D341Med (cell line): ENCODE measurements around the gene SPESP1.
"Not testable (repeated sequence)": the region's sequence is repeated elsewhere in the genome, so short reads cannot be mapped to it uniquely, and the experiment has no call there.

Experiments used
- DNase-seq: peaks from one replicate; pipeline ENCODE4 v3.0.0; 2012; ENCODE audit warnings: low spot score

SPESP1 gene

DNA sequence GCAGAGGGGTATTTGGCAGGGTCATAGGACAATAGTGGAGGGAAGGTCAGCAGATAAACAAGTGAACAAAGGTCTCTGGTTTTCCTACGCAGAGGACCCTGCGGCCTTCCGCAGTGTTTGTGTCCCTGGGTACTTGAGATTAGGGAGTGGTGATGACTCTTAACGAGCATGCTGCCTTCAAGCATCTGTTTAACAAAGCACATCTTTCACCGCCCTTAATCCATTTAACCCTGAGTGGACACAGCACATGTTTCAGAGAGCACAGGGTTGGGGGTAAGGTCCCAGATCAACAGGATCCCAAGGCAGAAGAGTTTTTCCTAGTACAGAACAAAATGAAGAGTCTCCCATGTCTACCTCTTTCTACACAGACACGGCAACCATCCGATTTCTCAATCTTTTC, 33.4 kb downstream of the SPESP1 start:
- DNase-seq = not testable (repeated sequence)

DNA sequence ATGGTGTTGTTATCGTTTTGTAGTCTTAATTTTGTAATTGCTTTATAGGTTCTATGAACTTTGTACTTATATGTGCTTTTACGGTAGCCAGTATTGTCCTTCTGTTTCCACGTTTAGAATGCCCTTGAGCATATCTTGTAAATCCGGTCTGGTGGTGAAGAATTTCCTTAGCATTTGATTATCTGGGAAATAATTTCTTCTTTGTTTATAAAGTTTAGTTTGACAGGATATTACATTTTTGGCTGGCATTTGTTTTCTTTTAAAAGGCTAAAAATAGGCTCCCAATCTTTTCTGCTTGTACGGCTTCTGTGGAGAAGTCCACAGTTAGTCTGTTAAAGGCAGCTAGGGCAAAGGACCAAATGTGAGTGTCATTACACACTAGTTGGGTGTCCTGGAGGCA, 36.7 kb downstream of the SPESP1 start:
- no peak for DNase-seq

DNA sequence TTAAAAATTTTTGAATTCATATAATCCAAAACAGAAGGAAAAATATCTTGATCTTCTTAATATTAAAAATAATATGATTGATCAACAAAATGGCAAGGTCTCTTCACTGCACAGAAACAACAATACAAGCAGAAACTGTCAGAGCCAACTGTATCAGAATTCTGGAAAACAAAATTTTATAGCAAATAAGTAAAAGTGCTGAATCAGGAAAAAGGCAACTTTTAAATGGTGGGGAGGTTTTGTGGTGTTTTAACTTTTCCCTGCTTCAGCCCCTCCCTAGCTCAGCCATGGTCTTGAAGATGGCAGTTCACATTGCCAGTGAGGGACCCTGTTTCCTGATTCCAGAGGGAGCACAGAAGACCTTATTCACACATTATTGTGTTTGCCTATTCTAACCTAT, 37.6 kb downstream of the SPESP1 start:
- DNase-seq = no peak

DNA sequence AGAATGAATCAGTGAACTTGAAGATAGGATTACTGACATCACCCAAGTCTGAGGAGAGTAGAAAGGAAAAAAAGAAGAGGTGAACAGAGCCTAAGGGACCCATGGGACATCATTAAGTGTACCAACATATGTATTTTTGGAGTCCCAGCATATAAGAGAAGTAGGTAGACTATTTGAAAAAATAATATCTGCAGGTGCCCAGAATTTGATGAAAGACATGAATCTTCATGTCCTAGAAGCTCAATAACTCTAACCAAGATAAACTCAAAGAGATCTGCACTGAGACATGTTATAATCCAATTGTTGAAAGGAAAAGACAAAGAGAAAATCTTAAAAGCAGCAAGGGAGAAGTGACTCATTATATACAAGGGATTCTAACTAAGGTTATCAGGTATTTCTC, 39.0 kb downstream of the SPESP1 start:
- DNase-seq = no peak

DNA sequence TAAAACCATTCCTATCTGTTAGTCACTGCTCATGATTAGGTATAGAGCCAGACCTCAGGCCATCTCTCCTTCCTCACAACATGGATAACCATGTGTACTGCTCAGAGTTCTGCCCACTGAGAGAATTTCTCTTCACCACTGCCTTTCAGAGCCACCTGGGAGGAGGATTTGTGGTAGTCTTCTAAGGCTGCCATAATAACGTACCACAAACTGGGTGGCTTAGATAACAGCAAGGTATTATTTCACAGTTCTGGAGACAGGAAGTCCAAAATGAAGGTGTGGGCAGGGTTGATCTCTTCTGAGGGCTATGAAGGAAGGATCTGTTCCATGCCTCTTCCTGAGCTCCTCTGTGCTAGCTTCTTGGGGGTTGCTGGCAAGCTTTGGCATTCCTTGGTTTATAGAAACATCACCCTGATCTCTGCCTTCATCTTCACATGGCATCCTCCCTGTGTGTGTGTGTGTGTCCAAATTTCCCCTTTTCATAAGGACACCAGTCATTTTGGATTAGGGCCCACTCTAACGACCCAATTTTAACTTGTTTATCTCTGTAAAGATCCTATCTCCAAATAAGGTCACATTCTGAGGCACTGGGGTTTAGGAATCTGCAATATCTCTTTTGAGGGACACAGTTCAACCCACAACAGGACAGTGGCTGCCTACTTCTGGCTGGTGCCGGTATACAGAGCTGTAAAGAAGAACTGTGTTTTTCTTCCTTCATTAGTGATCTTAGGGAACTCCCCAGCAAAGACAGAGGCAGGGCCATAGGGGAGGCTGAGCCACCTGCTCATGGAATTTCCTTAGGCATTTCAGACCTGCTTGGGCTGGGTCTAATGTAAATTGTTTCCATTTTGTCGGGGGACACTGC, 42.1 kb downstream of the SPESP1 start:
- DNase-seq = no peak

DNA sequence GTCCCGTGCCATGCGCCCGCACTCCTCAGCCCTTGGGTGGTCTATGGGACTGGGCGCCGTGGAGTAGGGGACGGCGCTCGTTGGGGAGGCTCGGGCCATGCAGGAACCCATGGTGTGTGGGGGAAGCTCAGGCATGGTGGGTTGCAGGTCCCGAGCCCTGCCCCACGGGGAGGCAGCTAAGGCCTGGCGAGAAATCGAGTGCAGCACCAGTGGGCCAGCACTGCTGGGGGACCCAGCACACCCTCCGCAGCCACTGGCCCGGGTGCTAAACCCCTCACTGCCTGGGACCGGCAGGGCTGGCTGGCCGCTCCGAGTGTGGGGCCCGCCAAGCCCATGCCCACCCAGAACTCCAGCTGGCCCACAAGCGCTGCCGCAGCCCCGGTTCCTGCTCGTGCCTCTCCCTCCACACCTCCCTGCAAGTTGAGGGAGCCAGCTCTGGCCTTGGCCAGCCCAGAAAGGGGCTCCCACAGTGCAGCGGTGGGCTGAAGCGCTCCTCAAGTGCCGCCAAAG, 45.4 kb downstream of the SPESP1 start:
- not testable (repeated sequence) for DNase-seq

DNA sequence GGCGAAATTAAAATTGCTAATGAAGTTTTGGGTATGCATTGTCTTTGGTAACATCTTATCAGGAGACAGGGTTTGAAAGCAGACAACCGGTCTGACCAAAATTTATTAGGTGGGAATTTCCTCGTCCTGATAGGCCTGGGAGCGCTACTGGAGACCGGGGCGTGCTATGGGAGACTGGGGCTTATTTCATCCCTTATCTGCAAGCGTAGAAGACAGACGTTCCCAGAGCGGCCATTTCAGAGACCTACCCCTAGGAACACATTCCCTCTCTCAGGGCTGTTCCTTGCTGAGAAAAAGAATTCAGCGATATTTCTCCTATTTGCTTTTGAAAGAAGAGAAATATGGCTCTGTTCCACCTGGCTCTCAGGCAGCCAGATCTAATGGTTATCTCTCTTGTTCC, 47.1 kb downstream of the SPESP1 start:
- DNase-seq = not testable (repeated sequence)

DNA sequence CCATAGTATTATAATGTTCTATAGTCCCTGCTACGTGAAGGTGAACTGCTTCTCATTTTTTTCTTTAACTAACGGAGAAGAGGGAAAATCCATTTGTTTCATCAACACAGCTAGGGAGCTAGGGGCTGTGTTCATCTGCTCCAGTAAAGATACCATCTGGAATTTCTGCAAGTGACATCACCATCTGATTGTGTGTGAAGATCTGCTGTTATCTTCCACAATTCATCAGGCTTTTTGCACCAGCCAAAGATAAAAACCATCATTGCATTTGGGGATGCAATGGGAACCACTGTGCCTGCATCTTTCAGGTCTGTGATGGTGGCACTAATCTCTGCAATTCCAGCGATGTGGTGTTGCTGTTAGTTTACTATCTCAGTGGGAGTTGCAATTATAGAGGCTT, 48.7 kb downstream of the SPESP1 start:
- DNase-seq = no peak

DNA sequence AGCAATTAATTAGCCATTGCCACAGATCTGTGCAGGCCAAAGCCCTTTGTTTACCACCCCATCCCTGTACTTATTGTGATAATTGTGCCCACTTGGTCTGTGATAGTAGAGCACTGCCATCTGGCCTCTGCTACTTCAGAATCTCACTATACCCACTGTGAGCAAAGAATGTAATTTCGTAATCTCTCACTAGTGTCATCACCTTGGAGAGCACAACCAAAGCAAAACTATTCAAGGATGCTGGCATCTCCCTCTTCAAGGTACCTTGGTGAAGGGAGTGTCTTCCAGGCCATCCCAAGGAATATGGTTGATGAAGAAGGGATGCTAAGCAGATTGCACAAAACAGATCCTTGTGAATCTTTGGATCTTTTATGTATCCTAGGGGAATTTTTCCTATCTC, 49.5 kb downstream of the SPESP1 start:
- no peak for DNase-seq

DNA sequence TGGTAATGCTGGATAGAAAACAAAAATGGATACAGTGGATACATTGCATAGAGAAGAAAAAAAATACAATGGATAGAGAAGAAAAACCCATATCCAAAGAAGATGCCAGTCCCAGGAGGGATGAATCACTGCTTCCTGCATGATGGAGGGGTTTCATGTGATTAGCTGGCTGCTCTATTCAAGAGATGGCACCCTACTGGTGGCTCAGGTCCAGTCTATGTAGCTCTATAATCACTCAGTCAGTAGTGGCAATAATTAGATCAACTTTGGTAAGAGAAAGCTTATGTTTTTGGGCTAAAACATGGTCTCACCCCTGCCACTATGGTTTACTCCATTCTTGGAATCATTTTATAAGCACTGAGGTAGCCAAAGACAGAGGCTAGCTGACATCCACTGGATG, 50.5 kb downstream of the SPESP1 start:
- DNase-seq = no peak

DNA sequence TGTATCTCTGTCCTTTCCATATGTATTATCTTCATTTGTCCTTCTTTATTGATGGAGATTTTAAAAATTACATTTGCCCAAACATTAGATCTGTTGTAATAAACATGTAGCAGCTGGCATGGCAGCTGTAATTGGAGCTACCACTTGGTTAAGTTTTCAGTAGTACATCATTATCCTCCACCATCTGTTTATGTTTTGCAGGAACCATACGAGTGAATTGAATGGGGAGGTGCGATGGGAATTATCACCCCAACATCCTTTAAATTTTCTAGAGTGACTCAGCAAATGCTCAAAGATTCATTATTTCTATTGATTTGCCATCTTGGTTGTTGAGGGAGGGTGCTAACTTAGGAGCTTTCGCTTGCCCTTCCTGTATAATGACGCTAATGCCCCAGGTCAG, 51.6 kb downstream of the SPESP1 start:
- DNase-seq = peak; percentile 61

DNA sequence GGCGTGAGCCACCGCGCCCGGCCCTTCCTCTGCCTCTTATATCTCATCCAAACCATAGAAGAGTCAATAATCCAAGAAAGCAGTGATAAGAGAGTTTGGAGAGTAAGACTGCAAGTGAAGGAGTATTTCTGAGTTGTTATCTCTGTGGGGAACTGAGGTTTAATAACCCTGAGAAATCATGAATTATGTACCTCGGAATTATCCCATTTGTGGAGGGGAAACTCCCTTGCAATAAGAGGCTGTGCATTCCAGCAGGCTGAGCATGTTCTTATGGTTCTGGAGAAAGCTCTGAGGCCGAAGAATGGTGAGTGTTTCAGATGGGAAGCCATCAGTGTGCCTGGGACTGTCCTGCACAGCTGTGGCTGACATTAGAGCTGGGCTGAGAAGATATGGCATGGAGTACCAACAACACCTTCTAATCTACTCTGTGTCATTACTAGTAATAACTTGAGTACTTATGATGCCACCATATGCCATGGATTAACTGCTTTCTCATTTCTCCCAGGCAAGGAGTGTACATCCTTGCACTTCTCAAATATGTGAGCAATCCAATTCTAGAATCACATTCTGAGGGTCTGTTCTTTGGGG, 52.7 kb downstream of the SPESP1 start:
- peak; percentile 55 for DNase-seq

DNA sequence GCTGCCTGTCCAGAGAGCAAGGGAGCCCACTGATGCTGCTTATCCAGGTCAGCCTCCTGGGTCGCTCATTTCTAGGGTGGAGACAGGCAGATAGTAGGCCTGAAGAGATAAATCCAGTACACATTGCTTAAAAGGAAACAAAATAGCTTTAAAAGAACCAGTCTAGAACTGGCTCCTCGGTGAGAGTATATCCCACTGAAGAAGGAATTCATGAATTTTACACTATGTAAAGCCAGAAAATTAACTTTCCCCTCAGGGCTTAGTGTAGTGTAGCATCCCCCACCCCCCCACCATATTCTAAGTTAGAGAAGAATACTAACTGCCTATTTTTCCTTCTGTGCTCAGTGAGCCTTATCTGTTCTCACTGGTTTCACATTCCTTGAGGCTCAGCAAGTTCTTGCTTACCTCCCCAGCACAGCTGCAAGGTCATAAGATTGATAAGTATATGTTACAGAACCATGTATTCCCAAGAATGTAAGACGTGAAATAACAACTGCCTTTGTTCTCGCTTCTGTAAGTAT, 53.7 kb downstream of the SPESP1 start:
- DNase-seq = no peak

DNA sequence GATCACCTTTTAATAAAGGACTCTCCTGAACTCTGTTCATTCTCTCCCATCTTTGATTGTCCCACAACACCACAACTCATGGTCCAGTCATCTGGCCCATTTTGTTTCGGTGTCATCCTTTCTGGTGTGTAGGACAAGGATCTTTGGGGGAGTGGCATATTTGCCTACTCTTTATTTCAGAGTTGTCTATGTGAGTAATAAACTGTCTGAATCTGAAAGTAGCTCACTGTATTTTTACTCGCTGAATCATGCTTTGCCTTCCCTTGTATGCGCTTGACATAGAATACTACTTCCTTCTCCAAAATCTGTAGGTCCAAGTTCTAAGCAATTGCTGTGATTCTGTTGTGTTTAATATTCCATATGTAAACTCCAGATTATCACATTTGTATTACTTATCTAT, 54.3 kb downstream of the SPESP1 start:
- DNase-seq = no peak

DNA sequence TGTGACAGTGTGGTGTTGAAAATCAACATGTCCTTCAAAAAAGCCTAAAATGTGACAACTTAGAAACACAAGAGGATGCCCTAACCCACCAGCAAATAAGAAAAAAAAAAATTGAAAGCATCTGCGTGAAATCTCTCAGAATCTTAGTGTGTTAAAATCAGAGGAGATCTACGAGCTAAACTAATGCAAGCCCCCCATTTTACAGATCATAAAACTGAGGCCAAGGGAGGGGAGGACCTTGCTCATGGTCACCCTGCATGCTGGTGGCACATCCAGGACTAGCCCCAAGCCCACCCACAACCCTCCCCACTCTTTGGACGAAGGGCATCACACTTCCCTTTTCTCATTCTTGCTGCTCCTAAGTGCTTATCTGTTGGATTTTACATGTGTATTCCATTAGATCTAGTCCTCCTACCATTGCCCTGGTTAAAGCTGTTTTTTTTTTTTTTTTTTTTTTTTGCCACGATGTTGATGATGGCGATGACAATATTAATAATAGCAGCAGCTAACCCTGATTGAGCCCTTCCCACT, 55.1 kb downstream of the SPESP1 start:
- no peak for DNase-seq

DNA sequence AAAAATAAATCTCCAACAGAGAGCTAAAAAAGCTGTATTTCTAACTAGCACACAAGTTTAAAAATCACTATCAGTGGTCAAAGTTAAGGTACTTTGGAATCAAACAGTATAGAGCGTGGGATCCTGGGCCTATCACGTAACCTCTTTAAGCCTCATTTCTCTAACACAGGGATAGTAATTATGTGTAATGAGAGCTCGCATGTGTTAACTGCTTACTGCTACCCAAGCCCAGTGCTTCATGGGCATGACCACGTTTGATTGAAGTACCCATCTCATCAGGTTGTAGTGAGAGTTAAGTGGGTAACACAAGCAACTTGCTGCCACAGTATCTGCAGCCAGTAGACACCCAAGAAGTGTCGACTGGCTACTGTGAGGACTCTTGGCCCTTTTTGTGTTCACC, 56.0 kb downstream of the SPESP1 start:
- no peak for DNase-seq

DNA sequence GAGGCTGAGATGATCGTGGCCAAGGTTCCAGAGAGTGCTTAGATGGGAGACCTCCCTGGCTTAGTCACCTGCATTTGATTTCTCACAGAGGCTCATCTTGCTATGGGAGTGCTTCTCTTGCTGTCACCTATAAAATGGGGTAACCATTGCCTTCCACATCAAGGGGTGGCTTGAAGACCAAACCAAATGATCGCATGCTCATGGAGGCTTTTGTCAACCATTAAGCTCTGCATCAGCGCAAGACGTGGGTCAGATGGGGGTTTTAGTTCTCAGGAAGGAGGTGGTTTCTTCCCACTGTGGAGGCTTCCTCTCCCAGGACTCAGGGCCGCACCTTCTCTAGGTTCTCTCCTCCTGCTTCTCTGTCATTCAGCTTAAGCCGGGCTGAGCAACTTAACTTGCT, 56.8 kb downstream of the SPESP1 start:
- DNase-seq = no peak

DNA sequence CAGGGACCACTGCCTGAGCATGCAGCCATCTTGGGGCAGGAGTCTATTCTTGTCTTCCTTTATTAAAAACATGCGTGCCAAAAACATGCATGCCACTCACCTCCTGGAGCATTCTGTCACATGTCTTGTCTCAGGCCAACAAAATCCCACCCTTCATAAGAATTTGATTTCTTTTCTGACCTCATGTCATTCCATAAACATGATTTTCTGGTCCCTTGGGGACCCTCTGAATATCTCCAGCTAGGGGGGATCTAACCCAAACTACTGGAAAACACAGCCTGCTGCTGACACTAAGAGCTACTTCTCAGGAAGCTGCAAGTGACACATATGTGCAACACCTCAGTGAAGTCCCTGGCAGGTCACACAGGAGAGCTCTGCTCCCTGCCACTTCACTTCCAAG, 57.4 kb downstream of the SPESP1 start:
- DNase-seq = no peak

DNA sequence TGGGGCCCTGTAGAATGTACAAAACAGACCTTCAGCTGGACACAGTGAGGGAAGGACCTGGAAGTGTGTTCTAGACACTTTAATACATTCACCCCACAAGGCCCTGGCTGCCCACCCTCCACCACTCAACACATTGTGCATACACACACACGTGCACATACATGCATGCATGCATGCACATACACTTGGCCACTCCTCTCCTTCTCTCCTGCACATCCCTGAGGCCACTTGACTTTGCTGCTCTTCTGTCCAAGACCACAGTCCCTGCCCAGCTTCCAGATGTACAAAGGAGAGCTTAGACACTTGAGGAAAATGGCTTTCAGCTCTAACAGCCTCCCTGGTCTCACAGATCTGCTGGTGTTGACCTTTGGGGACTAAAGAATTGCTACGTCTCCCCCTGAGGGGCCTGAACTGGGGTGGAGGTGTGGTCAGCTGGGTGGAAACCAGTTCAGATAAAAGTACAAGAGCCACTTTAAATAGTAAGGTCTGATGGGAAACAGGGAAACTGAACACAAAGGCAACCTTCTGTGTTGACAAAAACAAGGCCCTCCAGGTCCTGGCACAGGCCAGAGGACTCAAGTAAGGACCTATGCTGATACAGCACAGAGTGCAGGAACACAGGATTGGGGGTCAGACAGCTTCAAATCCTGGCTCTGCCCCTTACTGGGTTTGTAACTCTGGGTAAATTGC, 59.4 kb downstream of the SPESP1 start:
- no peak for DNase-seq

DNA sequence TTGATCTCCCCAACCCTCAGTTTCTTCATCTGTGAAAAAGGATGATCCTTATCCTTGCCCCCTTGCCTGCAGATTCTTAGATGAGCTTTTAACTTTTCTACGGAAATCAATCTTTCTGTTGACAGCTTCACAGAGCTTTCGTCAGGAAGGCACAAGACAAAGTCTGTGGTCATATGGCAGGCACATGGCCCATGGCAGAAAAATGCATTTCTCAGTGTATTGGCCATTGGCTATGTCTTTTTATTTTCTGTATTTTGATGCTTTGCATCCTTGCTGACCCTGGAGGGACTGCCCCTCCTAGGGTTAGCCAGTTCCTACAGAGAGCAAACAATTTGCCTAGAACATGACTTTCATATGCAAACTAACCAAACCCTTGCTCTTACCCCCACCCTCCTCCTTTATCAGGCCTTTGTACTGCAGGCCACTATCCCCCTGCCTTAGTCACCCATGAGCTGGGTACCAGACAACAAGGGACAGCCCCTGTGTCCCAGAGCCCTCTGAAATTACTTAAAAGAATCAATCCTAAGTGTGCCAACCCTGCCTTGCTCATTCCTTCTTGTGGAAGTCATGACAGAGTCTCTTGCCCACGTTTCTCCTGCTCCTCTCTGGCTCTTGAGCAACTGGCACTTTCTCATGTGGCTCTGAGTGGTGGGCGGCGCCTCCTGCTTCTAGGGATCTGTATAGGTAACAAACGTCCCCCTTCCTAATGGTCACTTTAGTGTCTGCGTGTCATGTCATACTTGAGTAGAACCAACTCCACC, 60.1 kb downstream of the SPESP1 start:
- DNase-seq = no peak

DNA sequence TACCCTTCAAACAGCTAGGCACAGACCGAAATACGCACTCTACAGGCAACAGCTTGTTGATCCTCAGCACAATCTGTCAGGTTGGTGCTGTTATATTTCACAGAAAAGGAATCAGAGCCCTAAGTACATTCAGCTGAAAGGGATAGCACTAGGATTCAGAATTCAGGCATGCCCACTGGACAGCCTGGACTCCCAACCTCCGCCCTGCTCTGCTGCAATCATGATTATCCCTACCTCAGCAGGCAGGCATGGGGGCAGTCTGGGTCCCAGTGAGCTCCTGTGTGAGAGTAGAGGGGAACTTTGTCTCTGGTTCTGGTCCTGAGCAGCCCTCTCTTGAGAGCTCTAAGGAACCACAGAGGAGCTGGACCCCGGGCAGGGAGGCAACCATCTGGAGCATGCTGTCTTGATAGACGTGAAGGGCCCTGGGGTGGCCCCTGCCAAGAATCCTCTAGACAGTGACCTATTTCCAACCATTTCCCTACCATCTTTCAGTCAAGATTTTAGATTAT, 60.7 kb downstream of the SPESP1 start:
- DNase-seq = no peak

DNA sequence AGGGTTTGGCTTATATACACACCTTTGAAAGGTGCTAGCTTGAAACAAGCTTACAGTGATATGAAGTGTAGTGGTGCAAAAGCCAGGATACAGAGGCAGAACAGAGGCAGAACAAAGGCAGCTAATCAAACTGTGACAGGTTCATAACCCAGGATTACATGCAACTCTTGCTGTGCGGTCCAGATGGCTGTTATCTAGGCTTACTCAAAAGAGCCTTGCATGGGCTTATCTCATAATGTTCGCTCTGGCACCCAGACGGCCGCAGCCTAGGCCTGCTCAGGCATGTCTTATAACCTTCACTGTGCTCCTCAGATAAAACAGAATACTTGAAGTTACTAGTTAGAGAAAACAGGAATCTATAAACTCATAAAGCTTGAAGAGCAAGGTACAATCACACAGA, 61.4 kb downstream of the SPESP1 start:
- DNase-seq = peak; percentile 73
